H1 (cell line): ENCODE measurements around the gene ADAMTS14. TPM values are rescaled to one million over a fixed set of nuclear protein-coding genes. Genes with fewer than 3 reads are reported as not detected.

Source experiments
- CTCF ChIA-PET: fragments of 300-600 bp; sonication (Branson Sonifier 250); formaldehyde crosslinking; loops from one replicate; lab custom pipeline; 2021; ENCODE audit not compliant: partially characterized antibody; lab: Charles Lee
- POLR2A ChIA-PET: fragments of 300-600 bp; sonication (Branson Sonifier 250); formaldehyde crosslinking; loops from one replicate; lab custom pipeline; 2021; ENCODE audit warnings: inconsistent platforms; ENCODE audit not compliant: partially characterized antibody; lab: Charles Lee
- DNase-seq, 2 experiments: peaks; one replicate each; pipeline versions ENCODE4 v3.0.0 to v3.0.0-alpha.2; 2010 to 2022; ENCODE audit warnings: low spot score in 2 of 2, low read depth in 1 of 2, mixed read lengths in 1 of 2
- FAIRE-seq: peaks from 2 replicates; lab custom pipeline; 2011; peaks lifted over from hg19 to GRCh38; lab: Jason Lieb, UNC
- H2AFZ ChIP-seq: 2 replicates; pipeline ENCODE4 v1.8.1; 2012; ENCODE audit warnings: low read length, inconsistent platforms
- H2AK5ac ChIP-seq: 2 replicates; pipeline ENCODE4 v1.6.1; 2013; ENCODE audit warnings: low read depth, low read length
- H2BK120ac ChIP-seq: replicated peaks from 2 replicates; pipeline ENCODE3; 2013; ENCODE audit warnings: low read depth, low read length, inconsistent platforms
- H2BK12ac ChIP-seq: 2 replicates; pipeline ENCODE4 v1.6.1; 2013; ENCODE audit warnings: low read depth, low read length
- H2BK15ac ChIP-seq: 2 replicates; pipeline ENCODE4 v1.6.1; 2013; ENCODE audit warnings: low read length
- H2BK20ac ChIP-seq: 2 replicates; pipeline ENCODE4 v1.6.1; 2013; ENCODE audit warnings: low read length
- H2BK5ac ChIP-seq: 2 replicates; pipeline ENCODE4 v1.6.1; 2013; ENCODE audit warnings: low read depth, low read length
- H3K14ac ChIP-seq: 2 replicates; pipeline ENCODE4 v1.6.1; 2013; ENCODE audit warnings: inconsistent platforms; ENCODE audit not compliant: insufficient read length
- H3K18ac ChIP-seq: 2 replicates; pipeline ENCODE4 v1.6.1; 2013; ENCODE audit warnings: low read length; ENCODE audit errors: extremely low read depth
- H3K23ac ChIP-seq: 2 replicates; pipeline ENCODE4 v1.6.1; 2013; ENCODE audit warnings: inconsistent platforms; ENCODE audit not compliant: insufficient read length
- H3K23me2 ChIP-seq: 2 replicates; pipeline ENCODE4 v1.6.1; 2013; ENCODE audit warnings: low read depth, low read length
- H3K27ac ChIP-seq: 2 replicates; pipeline ENCODE4 v1.6.1; 2011; ENCODE audit warnings: low read depth, low read length, inconsistent platforms
- H3K27me3 ChIP-seq, 4 experiments: replicated peaks in 1 of 4; 1 replicate in 1 of 4; 2 replicates in 3 of 4; pipeline versions ENCODE4 v1.6.1 to v1.8.1; 2011 to 2013; ENCODE audit warnings: low read length in 3 of 4, mild to moderate bottlenecking in 3 of 4, inconsistent platforms in 2 of 4, mixed read lengths in 2 of 4, moderate library complexity in 1 of 4; ENCODE audit not compliant: control insufficient read depth in 3 of 4, insufficient read depth in 3 of 4; ENCODE audit errors: extremely low read depth in 1 of 4
- H3K36me3 ChIP-seq, 4 experiments: 2 replicates each; pipeline versions ENCODE4 v1.6.1 to v1.8.1; 2011 to 2013; ENCODE audit warnings: mild to moderate bottlenecking in 4 of 4, low read length in 3 of 4, moderate library complexity in 2 of 4, control low read depth in 1 of 4, inconsistent platforms in 1 of 4; ENCODE audit not compliant: insufficient read depth in 4 of 4, control insufficient read depth in 2 of 4
- H3K4ac ChIP-seq: replicated peaks from 2 replicates; pipeline ENCODE3; 2013; ENCODE audit warnings: low read length, low read depth, mixed read lengths, inconsistent platforms; ENCODE audit not compliant: insufficient read length
- H3K4me1 ChIP-seq, 4 experiments: replicated peaks in 1 of 4; 1 replicate in 1 of 4; 2 replicates in 3 of 4; pipeline versions ENCODE4 v1.6.1 to v1.8.1; 2011 to 2013; ENCODE audit warnings: low read length in 3 of 4, inconsistent platforms in 2 of 4, mixed read lengths in 1 of 4; ENCODE audit not compliant: insufficient read depth in 4 of 4, control insufficient read depth in 3 of 4
- H3K4me2 ChIP-seq, 2 experiments: 2 replicates each; pipeline versions ENCODE4 v1.6.1 to v1.8.1; 2011 to 2013; ENCODE audit warnings: low read depth in 2 of 2, low read length in 2 of 2, control low read depth in 1 of 2, inconsistent platforms in 1 of 2, mild to moderate bottlenecking in 1 of 2; ENCODE audit not compliant: insufficient read depth in 1 of 2
- H3K4me3 ChIP-seq, 4 experiments: fragments of 200-600, 300-600 bp in 1 of 4; sonication (generic), shearing (Covaris generic), sonication (Bioruptor Twin) in 1 of 4; 2 replicates each; pipeline versions ENCODE4 v1.5.1 to v1.8.1; 2011 to 2016; ENCODE audit warnings: low read length in 4 of 4, low read depth in 3 of 4, control low read depth in 2 of 4, inconsistent platforms in 2 of 4, mild to moderate bottlenecking in 2 of 4, mixed read lengths in 1 of 4, moderate library complexity in 1 of 4; ENCODE audit not compliant: insufficient read depth in 2 of 4; ENCODE audit errors: extremely low read depth in 1 of 4
- H3K56ac ChIP-seq: replicated peaks from 2 replicates; pipeline ENCODE3; 2013; ENCODE audit warnings: low read depth, mild to moderate bottlenecking, mixed read lengths, low read length, inconsistent platforms; ENCODE audit not compliant: insufficient read length
- H3K79me1 ChIP-seq: 2 replicates; pipeline ENCODE4 v1.6.1; 2013; ENCODE audit warnings: low read depth, low read length, control low read depth
- H3K79me2 ChIP-seq, 2 experiments: 2 replicates each; pipeline versions ENCODE4 v1.6.1 to v1.8.1; 2012 to 2013; ENCODE audit warnings: low read length in 2 of 2, mild to moderate bottlenecking in 2 of 2, inconsistent platforms in 1 of 2; ENCODE audit not compliant: insufficient read depth in 2 of 2, control insufficient read depth in 1 of 2
- H3K9ac ChIP-seq, 4 experiments: replicated peaks in 1 of 4; 1 replicate in 1 of 4; 2 replicates in 3 of 4; pipeline versions ENCODE4 v1.6.1 to v1.8.1; 2011 to 2013; ENCODE audit warnings: low read depth in 3 of 4, low read length in 3 of 4, control low read depth in 2 of 4, mild to moderate bottlenecking in 2 of 4, moderate library complexity in 2 of 4, inconsistent platforms in 1 of 4; ENCODE audit errors: extremely low read depth in 1 of 4
- H3K9me3 ChIP-seq, 2 experiments: 2 replicates each; pipeline versions ENCODE4 v1.6.1 to v1.8.1; 2012 to 2013; ENCODE audit warnings: mild to moderate bottlenecking in 2 of 2, moderate library complexity in 2 of 2, control low read depth in 1 of 2, inconsistent platforms in 1 of 2, low read depth in 1 of 2, low read length in 1 of 2, mixed read lengths in 1 of 2; ENCODE audit not compliant: insufficient read depth in 2 of 2
- H4K20me1 ChIP-seq, 2 experiments: replicated peaks in 1 of 2; 2 replicates each; pipeline versions ENCODE3 to v1.8.1; 2011 to 2013; ENCODE audit warnings: inconsistent platforms in 2 of 2, low read length in 2 of 2, mild to moderate bottlenecking in 1 of 2; ENCODE audit not compliant: insufficient read depth in 2 of 2, control insufficient read depth in 1 of 2
- H4K5ac ChIP-seq: 2 replicates; pipeline ENCODE4 v1.6.1; 2013; ENCODE audit warnings: low read length, low read depth, mixed read lengths, inconsistent platforms; ENCODE audit not compliant: insufficient read length
- H4K8ac ChIP-seq: 2 replicates; pipeline ENCODE4 v1.8.0; 2013; ENCODE audit warnings: mild to moderate bottlenecking, moderate library complexity, low read length, inconsistent platforms; ENCODE audit not compliant: insufficient read depth; ENCODE audit errors: extremely low read depth
- H4K91ac ChIP-seq: replicated peaks from 2 replicates; pipeline ENCODE3; 2013; ENCODE audit warnings: low read length, mixed read lengths, inconsistent platforms; ENCODE audit not compliant: insufficient read length
- CHD2 ChIP-seq: IDR thresholded peaks from 2 replicates; pipeline ENCODE4 v1.6.1; 2012; ENCODE audit warnings: low read length, improper control_type of control experiment
- RAD21 ChIP-seq, 2 experiments: IDR thresholded peaks in 1 of 2; conservative IDR thresholded peaks in 1 of 2; 2 replicates each; pipeline ENCODE4 v1.6.1; 2011; ENCODE audit warnings: low read depth in 2 of 2, low read length in 2 of 2, improper control_type of control experiment in 1 of 2, inconsistent platforms in 1 of 2, mild to moderate bottlenecking in 1 of 2, moderate library complexity in 1 of 2
- WGBS, 2 experiments: shearing (Covaris generic) in 1 of 2; methylation state at CpG; one replicate each; pipeline versions ENCODE4 v1.1.6 to v1.1.7; 2013 to 2015; ENCODE audit warnings: low lambda C conversion rate in 2 of 2, mixed read lengths in 2 of 2, inconsistent platforms in 1 of 2, low coverage in 1 of 2, missing lambda C conversion rate in 1 of 2; ENCODE audit not compliant: insufficient replicate concordance in 2 of 2, insufficient coverage in 1 of 2, insufficient read length in 1 of 2; ENCODE audit errors: extremely low coverage in 1 of 2, missing lambda C conversion rate in 1 of 2; 5-methylcytosine and 5-hydroxymethylcytosine counted together
- polyA plus RNA-seq, 7 experiments: library from polyadenylated mRNA; depleted of rRNA in 3 of 7; stranded (reverse) in 5 of 7; unstranded in 2 of 7; fragments of >200 nt in 5 of 7; fragments of 200-250 nt in 2 of 7; gene quantifications; 1 replicate in 5 of 7; 2 replicates in 1 of 7; 4 replicates in 1 of 7; pipeline versions ENCODE4 v1.2.1 to v1.2.3, GENCODE V29; 2011 to 2013; ENCODE audit warnings: missing spikeins in 2 of 7, mixed read lengths in 2 of 7
- total RNA-seq: library from RNA; stranded (reverse); fragmentation: NEBNext Ultra II Directional; extraction: Animal tissue kit (Norgen Biotek cat#: 25700); gene quantifications from 2 replicates; pipeline ENCODE4 v1.2.1, GENCODE V29; 2021

Gene ADAMTS14
- total and polyA plus RNA-seq, 2 of the 8 experiments (the other 6 are each of a cell fraction or from before 2014, with no cell fraction given): 2.0 to 2.3 TPM

DNA sequence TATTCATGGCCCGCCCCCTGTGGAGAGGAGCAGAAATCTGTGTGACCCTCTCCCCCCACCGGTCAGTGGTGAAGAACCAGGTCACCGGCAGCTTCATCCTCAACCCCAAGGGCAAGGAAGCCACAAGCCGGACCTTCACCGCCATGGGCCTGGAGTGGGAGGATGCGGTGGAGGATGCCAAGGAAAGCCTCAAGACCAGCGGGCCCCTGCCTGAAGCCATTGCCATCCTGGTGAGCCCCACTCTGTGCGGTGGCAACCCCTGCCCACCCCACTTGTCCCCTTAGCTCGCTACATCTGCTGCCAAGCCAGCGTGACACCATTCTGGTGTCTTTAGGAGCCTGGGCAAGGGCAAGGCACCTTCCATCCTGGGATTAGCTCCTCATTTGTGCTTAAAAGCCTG lies 77.5 kb downstream of the ADAMTS14 start:
- H3K4me1 ChIP-seq: peaks cover 0 to 3% (median 0%) of the 10 kb centered on the region in 4 experiments; a peak in 3 of 7 replicates
- H2AK5ac ChIP-seq: no peak overlapping the region
- no peak overlapping the region for H3K18ac ChIP-seq
- ChIA-PET POLR2A (no interaction called here), CTCF (interaction anchor here (1.1 to 1.6 kb wide), 4 partner anchors 8 to 76 kb away, joined by 3 to 5 read pairs (median 4); no protein-coding TSS in a partner anchor)
- no peak overlapping the region for H2AFZ ChIP-seq
- H4K20me1 ChIP-seq: peaks cover 0 to 2% of the 10 kb centered on the region in 2 experiments
- H3K23me2 ChIP-seq: no peaks in the 10 kb centered on the region
- H4K5ac ChIP-seq: no peak overlapping the region
- H3K79me1 ChIP-seq: no peaks in the 10 kb centered on the region
- FAIRE-seq (no peak), DNase-seq (no peak)
- no peak overlapping the region for H2BK20ac ChIP-seq
- H3K27me3 ChIP-seq: no peaks in the 10 kb centered on the region
- no peak overlapping the region for H3K14ac ChIP-seq
- H4K8ac ChIP-seq: no peak overlapping the region
- no peak overlapping the region for H2BK5ac ChIP-seq
- H3K4me3 ChIP-seq: no peak overlapping the region
- H3K4me2 ChIP-seq: no peak overlapping the region
- H3K23ac ChIP-seq: no peak overlapping the region
- WGBS, 2 experiments: 91% methylated on average over 4 of the region's 10 CpGs; no CpG with 5 or more reads in 1 of the 2 experiments
- no peak overlapping the region for H3K56ac ChIP-seq
- no peak overlapping the region for H3K27ac ChIP-seq
- no peak overlapping the region for H2BK12ac ChIP-seq
- H3K79me2 ChIP-seq: no peaks in the 10 kb centered on the region
- no peaks in the 10 kb centered on the region; a peak in 1 of 8 replicates for H3K36me3 ChIP-seq
- no peak overlapping the region for H3K9ac ChIP-seq
- no peak overlapping the region for H2BK120ac ChIP-seq
- no peak for TF ChIP-seq CHD2
- TF ChIP-seq RAD21 (IDR thresholded peaks at IDR 0.05 in 1 of 2, conservative IDR thresholded peaks at IDR 0.05 in 1 of 2; ENCODE audit: low read depth in 2 of 2, low read length in 2 of 2): no peak
- no peak overlapping the region for H2BK15ac ChIP-seq
- no peaks in the 10 kb centered on the region for H3K9me3 ChIP-seq
- H4K91ac ChIP-seq: no peak overlapping the region
- H3K4ac ChIP-seq: no peak overlapping the region
